H1 (cell line): ENCODE results near the gene COBLL1.

ENCODE experiments used
- CEBPB ChIP-seq: IDR thresholded peaks from 2 replicates; pipeline ENCODE4 v1.6.1; 2012; ENCODE audit warnings: low read depth, low read length
- CHD1 ChIP-seq: IDR thresholded peaks from 2 replicates; pipeline ENCODE4 v1.6.1; 2012; ENCODE audit warnings: low read depth, low read length, improper control_type of control experiment
- CREB1 ChIP-seq: IDR thresholded peaks from 2 replicates; pipeline ENCODE4 v1.6.1; 2012; ENCODE audit warnings: inconsistent platforms
- EP300 ChIP-seq, 2 experiments: IDR thresholded peaks; 1 replicate in 1 of 2; 2 replicates in 1 of 2; pipeline ENCODE4 v1.6.1; 2011 to 2012; ENCODE audit warnings: low read depth in 2 of 2, low read length in 2 of 2, mild to moderate bottlenecking in 2 of 2, borderline replicate concordance in 1 of 2, inconsistent platforms in 1 of 2, moderate library complexity in 1 of 2
- EZH2 ChIP-seq: fragments of 200-600 bp; sonication (generic); IDR thresholded peaks from 2 replicates; pipeline ENCODE4 v1.7.1; 2012; ENCODE audit warnings: low read depth, mild to moderate bottlenecking, moderate library complexity, low read length, inconsistent platforms; ENCODE audit not compliant: severe bottlenecking
- POLR2A ChIP-seq, 2 experiments: IDR thresholded peaks; 1 replicate in 1 of 2; 2 replicates in 1 of 2; pipeline ENCODE4 v1.6.1; 2011; ENCODE audit warnings: low read depth in 2 of 2, low read length in 2 of 2, mild to moderate bottlenecking in 2 of 2; ENCODE audit errors: control extremely low read depth in 1 of 2
- ZNF274 ChIP-seq: IDR thresholded peaks from 2 replicates; pipeline ENCODE4 v1.7.0; 2012; ENCODE audit warnings: low read length, borderline replicate concordance; ENCODE audit errors: extremely low read depth
- TF ChIP-seq, protein P1 (sequence below), 3 experiments: IDR thresholded peaks; 1 replicate in 2 of 3; 2 replicates in 1 of 3; pipeline versions ENCODE4 v1.5.1 to v1.6.1; 2011; ENCODE audit warnings: low read length in 3 of 3, mild to moderate bottlenecking in 3 of 3, inconsistent platforms in 2 of 3, low read depth in 1 of 3, moderate library complexity in 1 of 3; ENCODE audit not compliant: insufficient read depth in 1 of 3; ENCODE audit errors: control extremely low read depth in 1 of 3

DNA sequence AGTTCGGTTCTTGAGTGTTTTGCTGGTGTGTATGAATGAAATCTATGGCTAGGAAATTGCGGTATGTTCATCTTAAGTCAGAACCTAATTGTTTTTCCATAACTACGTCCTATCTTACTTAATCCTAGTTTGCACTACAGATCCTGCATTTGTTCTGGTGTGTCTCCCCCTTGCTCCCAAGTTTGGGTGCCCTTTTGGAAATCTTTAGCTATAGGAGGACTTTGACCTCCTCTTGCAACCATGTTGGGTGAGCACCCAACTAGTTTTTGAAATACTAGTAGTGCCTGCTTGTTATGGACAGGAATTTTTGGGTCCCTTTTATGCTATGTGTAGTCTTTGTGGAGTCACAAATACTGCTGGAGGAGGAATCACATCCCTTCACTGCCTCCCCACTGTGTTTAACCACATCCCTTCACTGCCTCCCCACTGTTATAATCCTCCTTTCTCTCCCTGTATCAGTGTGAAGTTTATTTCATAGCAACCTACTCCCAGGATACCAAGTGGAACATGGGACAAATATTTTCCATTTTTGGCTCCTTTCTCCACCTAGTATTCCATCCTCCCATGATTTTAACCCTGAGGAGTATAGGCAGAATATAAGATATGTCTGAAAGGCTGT is 26.3 kb upstream of the COBLL1 start:
- TF ChIP-seq EZH2 (no peak), EP300 (IDR thresholded peaks at IDR 0.05; ENCODE audit: borderline replicate concordance in 1 of 2, low read depth in 2 of 2, low read length in 2 of 2) (no peak), CEBPB (no peak), POLR2A (IDR thresholded peaks at IDR 0.05; ENCODE audit: control extremely low read depth in 1 of 2, low read depth in 2 of 2, low read length in 2 of 2) (no peak), CHD1 (no peak), ZNF274 (no peak), CREB1 (no peak)
- TF ChIP-seq, protein P1, sequence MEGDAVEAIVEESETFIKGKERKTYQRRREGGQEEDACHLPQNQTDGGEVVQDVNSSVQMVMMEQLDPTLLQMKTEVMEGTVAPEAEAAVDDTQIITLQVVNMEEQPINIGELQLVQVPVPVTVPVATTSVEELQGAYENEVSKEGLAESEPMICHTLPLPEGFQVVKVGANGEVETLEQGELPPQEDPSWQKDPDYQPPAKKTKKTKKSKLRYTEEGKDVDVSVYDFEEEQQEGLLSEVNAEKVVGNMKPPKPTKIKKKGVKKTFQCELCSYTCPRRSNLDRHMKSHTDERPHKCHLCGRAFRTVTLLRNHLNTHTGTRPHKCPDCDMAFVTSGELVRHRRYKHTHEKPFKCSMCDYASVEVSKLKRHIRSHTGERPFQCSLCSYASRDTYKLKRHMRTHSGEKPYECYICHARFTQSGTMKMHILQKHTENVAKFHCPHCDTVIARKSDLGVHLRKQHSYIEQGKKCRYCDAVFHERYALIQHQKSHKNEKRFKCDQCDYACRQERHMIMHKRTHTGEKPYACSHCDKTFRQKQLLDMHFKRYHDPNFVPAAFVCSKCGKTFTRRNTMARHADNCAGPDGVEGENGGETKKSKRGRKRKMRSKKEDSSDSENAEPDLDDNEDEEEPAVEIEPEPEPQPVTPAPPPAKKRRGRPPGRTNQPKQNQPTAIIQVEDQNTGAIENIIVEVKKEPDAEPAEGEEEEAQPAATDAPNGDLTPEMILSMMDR (IDR thresholded peaks at IDR 0.05; ENCODE audit: control extremely low read depth in 1 of 3, insufficient read depth in 1 of 3, low read depth in 1 of 3, low read length in 3 of 3), result no peak
